ENCODE data around the gene COL8A1. TPM values are rescaled to one million over a fixed set of nuclear protein-coding genes. Genes with fewer than 3 reads are reported as not detected.

COL8A1 gene
- total RNA-seq, 4 donors from 2014 or later, result 2.2 to 8.6 (median 5.1) TPM

DNA sequence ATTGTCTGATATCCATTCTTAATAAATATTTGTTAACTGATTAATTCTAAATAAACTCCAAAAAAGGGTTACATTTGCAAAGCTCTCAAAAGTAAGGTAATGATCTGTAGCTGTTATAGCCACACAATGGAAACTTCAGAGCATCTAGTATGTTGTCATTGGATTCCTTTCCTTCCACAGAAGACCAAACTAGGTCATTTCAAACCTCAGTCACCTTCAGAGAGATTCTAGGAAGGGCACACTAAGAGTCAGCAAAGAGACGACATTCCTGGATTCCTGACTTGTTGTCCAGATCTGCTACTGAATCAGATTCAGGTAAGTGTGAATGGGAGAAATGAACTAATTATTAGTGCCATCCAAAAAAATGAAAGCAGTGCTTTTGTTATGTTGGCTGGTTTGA lies 3.0 kb upstream of the COL8A1 start:
- Histone ChIP-seq H3K9me3 (no peaks in the 10 kb centered on the region), H3K27ac (no peak overlapping the region), H3K27me3 (peaks cover 34 to 37% (median 35%) of the 10 kb centered on the region in 3 donors), H3K4me1 (peaks cover 3 to 13% of the 10 kb centered on the region in 2 donors), H3K4me3 (no peak overlapping the region), H3K36me3 (no peaks in the 10 kb centered on the region)
- intact Hi-C loops (cut with DNase I; ENCODE audit: low total_unique reads) (no loop called here), in situ Hi-C loops (cut with MboI; ENCODE audit: low sequenced_read_pairs in 4 of 4) (no loop called here)
- no peak for ATAC-seq
- TF ChIP-seq POLR2A (IDR thresholded peaks at IDR 0.05), result no peak
- TF ChIP-seq, protein P1, sequence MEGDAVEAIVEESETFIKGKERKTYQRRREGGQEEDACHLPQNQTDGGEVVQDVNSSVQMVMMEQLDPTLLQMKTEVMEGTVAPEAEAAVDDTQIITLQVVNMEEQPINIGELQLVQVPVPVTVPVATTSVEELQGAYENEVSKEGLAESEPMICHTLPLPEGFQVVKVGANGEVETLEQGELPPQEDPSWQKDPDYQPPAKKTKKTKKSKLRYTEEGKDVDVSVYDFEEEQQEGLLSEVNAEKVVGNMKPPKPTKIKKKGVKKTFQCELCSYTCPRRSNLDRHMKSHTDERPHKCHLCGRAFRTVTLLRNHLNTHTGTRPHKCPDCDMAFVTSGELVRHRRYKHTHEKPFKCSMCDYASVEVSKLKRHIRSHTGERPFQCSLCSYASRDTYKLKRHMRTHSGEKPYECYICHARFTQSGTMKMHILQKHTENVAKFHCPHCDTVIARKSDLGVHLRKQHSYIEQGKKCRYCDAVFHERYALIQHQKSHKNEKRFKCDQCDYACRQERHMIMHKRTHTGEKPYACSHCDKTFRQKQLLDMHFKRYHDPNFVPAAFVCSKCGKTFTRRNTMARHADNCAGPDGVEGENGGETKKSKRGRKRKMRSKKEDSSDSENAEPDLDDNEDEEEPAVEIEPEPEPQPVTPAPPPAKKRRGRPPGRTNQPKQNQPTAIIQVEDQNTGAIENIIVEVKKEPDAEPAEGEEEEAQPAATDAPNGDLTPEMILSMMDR (IDR thresholded peaks at IDR 0.05 in 4 of 5, conservative IDR thresholded peaks at IDR 0.05 in 1 of 5), result no peak
- no peak for DNase-seq

DNA sequence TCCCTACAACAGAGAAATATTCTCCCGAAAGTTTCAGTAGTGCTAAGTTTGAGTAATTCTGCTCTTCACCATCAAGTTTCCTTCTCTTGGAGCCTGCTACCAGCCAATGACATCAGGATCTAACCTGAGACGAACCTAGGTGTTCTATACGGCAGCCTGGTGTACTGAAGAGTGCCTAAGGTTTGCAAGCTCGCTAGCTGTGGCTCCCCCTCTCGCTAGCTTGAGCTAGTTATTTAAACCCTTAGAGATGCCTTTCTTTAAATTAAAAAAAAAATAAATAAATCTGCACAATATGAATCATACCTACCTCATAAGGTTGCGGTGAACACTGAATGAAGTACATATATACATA lies 1.4 kb upstream of the COL8A1 start:
- H3K36me3 ChIP-seq, result no peaks in the 10 kb centered on the region
- no peak for ATAC-seq
- peaks cover 3 to 13% of the 10 kb centered on the region in 2 donors for H3K4me1 ChIP-seq
- in situ Hi-C loops (cut with MboI; ENCODE audit: low sequenced_read_pairs in 4 of 4), result no loop called here
- H3K9me3 ChIP-seq, result no peaks in the 10 kb centered on the region
- intact Hi-C loops (cut with DNase I; ENCODE audit: low total_unique reads), result no loop called here
- H3K27me3 ChIP-seq, result peaks cover 34 to 37% (median 35%) of the 10 kb centered on the region in 3 donors
- peak overlapping the region in 3 of 4 donors; percentile 38 to 61 (median 45) for H3K27ac ChIP-seq
- H3K4me3 ChIP-seq, result peak overlapping the region; percentile 35 to 53 (median 44)
- TF ChIP-seq POLR2A (IDR thresholded peaks at IDR 0.05), result no peak
- TF ChIP-seq, protein P1 (IDR thresholded peaks at IDR 0.05 in 4 of 5, conservative IDR thresholded peaks at IDR 0.05 in 1 of 5), result no peak
- DNase-seq, result no peak

GRCh38 chr3:99637368-99638111 lies 854 bp upstream of the COL8A1 start:
- no peaks in the 10 kb centered on the region for H3K36me3 ChIP-seq
- peaks cover 34 to 37% (median 35%) of the 10 kb centered on the region in 3 donors for H3K27me3 ChIP-seq
- ATAC-seq (peak; percentile 36 to 52), DNase-seq (no peak)
- H3K4me3 ChIP-seq, result peak overlapping the region; percentile 35 to 53 (median 44)
- TF ChIP-seq POLR2A (IDR thresholded peaks at IDR 0.05), result no peak
- TF ChIP-seq, protein P1 (IDR thresholded peaks at IDR 0.05 in 4 of 5, conservative IDR thresholded peaks at IDR 0.05 in 1 of 5), result no peak
- H3K4me1 ChIP-seq, result peaks cover 3 to 13% of the 10 kb centered on the region in 2 donors
- peak overlapping the region; percentile 38 to 61 (median 44) for H3K27ac ChIP-seq
- in situ Hi-C loops (cut with MboI; ENCODE audit: low sequenced_read_pairs in 4 of 4) (no loop called here), intact Hi-C loops (cut with DNase I; ENCODE audit: low total_unique reads) (no loop called here)
- H3K9me3 ChIP-seq, result no peaks in the 10 kb centered on the region

DNA sequence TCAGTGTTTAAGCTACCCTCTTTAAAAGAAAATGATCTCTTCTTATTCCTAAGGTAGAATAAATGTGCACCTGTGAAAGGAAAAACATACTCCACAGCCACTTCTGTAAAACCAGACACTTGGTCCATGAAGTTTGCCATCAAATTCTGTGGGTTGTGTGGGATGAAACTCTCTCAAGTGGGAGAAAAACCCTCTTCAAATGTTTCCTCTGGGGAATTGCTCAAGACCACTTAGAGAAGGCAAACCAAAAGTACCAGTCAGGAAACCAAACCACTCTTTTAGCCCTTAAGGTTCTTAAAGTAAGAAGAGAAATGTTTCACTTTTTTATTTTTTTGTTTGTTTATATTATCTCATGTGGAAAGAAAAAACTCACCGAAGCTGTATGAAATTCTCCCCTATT lies 1.2 kb downstream of the COL8A1 start:
- Histone ChIP-seq H3K9me3 (no peaks in the 10 kb centered on the region), H3K4me1 (peaks cover 3 to 13% of the 10 kb centered on the region in 2 donors), H3K27me3 (peaks cover 28 to 37% (median 32%) of the 10 kb centered on the region in 3 donors), H3K4me3 (no peak overlapping the region), H3K27ac (peak overlapping the region in 1 of 4 donors; percentile 61), H3K36me3 (no peaks in the 10 kb centered on the region)
- DNase-seq, result no peak
- intact Hi-C loops (cut with DNase I; ENCODE audit: low total_unique reads) (no loop called here), in situ Hi-C loops (cut with MboI; ENCODE audit: low sequenced_read_pairs in 4 of 4) (no loop called here)
- TF ChIP-seq, protein P1 (IDR thresholded peaks at IDR 0.05 in 4 of 5, conservative IDR thresholded peaks at IDR 0.05 in 1 of 5), result no peak
- no peak for TF ChIP-seq POLR2A (IDR thresholded peaks at IDR 0.05)
- no peak for ATAC-seq

Data from gastrocnemius medialis (tissue), 4 donors.